GM10266 (cell line): ENCODE data around the gene SPNS3.

Experiments used
- DNase-seq: peaks from one replicate; pipeline ENCODE4 v3.0.0; 2012; ENCODE audit errors: extremely low spot score
- TF ChIP-seq, protein P1 (sequence below): IDR thresholded peaks from 2 replicates; pipeline ENCODE4 v1.5.1; 2012; ENCODE audit warnings: mild to moderate bottlenecking, low read depth; ENCODE audit not compliant: control insufficient read depth, insufficient read depth; ENCODE audit errors: missing control alignments

The SPNS3 gene

DNA sequence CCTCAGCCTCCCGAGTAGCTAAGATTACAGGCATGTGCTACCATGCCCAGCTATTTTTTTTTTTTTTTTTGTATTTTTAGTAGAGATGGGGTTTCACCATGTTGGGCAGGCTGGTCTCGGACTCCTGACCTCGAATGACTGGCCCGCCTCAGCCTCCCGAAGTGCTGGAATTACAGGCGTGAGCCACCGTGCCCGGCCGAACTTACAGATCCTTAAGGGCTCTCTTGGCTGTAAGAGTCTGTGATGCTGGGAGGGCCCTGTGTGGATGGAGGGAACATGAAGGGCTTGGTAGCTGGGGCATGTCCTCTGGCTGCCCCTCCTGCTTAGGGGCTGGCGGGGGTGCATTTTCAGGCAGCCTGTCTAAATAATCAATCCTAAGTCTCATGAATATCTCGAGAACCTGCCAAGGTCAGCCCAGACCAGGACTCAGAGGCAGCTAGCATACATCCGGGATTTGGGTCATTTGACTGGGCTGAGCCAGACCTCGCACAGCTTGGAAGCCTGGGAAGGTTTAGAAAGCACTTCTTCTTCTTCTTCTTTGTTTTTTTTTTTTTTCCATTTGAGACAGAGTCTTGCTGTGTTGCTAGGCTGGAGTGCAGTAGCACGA lies 17.1 kb downstream of the SPNS3 start:
- TF ChIP-seq, protein P1, sequence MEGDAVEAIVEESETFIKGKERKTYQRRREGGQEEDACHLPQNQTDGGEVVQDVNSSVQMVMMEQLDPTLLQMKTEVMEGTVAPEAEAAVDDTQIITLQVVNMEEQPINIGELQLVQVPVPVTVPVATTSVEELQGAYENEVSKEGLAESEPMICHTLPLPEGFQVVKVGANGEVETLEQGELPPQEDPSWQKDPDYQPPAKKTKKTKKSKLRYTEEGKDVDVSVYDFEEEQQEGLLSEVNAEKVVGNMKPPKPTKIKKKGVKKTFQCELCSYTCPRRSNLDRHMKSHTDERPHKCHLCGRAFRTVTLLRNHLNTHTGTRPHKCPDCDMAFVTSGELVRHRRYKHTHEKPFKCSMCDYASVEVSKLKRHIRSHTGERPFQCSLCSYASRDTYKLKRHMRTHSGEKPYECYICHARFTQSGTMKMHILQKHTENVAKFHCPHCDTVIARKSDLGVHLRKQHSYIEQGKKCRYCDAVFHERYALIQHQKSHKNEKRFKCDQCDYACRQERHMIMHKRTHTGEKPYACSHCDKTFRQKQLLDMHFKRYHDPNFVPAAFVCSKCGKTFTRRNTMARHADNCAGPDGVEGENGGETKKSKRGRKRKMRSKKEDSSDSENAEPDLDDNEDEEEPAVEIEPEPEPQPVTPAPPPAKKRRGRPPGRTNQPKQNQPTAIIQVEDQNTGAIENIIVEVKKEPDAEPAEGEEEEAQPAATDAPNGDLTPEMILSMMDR: no peak

DNA sequence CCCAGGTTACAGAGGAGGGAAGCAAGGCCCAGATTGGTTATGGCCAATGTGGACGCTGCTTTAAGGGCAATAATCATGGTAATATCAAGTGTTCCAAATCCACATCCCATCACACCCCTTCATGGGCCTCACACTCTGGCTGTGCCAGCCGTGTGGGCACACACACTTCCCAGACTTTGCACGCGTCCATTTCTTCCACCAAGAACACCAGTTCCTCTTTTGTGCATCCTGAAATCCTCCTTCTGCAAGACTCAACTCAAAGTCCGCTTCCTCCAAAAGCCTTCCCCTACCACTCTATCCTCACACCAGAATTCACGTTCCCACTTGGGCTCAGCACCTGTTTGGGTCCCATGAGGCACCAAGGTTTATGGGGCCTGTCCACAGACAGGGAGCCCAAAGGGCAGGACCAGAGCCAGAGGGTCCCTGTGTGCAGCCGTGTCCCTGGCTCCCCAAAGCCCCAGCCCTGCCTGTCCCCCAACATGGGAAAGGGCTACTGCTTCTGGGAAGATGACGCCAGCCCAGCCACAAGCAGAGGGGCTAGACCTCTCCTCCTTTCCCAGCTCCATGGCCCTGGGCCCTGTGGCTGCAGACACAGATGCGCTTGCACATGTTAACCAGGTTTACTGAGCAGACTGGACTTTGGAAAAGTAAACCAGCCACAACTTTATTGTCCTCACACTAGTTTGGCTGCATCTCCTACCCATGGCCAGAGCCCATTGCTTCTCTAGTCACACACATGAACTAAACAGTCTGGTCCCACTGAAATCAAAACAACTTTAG lies 20.3 kb downstream of the SPNS3 start:
- DNase-seq: no peak
- TF ChIP-seq, protein P1: no peak

More for the DNA sequence above, 17.1 kb downstream of the SPNS3 start:
- DNase-seq: no peak

DNA sequence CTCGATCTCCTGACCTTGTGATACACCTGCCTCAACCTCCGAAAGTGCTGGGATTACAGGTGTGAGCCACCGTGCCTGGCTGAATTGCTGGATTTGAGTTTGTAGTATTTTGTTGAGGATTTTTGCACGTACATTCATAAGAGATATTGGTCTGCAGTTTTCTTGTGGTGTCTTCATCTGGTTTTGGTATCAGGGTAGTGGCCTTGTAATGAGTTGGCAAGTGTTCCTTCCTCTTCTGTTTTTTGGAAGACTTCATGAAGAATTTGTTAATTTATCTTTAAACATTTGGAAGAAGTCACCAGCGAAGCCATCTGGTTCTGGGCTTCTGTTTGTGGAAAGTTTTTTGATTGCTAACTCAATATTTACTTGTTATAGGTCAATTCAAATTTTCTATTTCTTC lies 26.9 kb downstream of the SPNS3 start:
- no peak for DNase-seq
- TF ChIP-seq, protein P1: no peak

DNA sequence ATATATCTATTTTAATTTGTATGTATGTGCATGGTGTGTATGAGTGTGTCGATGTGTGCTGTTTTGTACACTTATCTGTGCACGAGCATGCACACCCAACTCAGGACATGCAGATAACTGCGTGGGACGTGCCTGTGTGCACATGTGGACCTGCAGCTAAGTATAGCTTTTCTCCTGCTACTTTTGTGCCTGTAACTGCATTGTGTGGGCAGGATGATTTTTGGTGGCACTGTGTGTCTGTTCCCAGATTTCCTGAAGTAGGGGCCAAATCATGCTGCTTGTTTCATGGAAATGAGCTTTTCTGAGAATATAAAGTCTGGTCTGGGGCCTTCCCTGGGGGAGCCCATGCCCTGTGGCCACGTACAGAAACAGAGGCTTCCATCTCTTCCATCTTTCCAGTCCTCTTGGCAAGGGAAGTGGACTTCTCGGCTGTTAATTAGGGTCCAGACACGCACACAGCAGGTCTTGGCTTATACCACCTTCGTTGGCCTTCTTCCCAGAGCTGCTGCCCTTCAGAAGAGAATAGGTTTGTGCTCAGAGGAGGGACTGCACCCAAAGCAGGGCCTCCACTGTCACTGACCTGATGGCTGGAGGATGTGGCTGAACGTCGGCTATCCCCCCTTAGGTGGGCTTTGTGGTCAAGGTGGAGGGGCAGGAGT lies 30.2 kb downstream of the SPNS3 start:
- DNase-seq: no peak
- TF ChIP-seq, protein P1: no peak

DNA sequence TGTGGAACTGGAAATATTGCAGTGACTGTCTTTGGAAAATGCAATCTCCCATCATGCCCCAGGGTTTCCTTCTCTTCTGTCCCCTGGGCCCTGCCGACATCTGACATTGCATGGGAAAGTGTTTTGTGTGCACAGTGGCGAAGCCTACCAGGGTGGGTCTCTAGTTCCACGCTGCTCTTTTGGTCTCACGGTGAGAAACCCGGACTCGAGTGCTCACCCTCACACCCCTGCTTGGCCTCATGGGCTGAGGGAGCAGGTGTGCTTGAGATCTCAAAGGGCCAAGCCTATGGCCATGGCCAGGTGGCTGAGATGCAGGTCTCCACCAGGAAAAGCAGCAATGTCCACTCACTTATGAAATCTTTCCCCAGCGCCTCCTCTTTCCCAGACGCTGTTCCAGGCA lies 32.0 kb downstream of the SPNS3 start:
- DNase-seq: no peak
- TF ChIP-seq, protein P1: no peak

DNA sequence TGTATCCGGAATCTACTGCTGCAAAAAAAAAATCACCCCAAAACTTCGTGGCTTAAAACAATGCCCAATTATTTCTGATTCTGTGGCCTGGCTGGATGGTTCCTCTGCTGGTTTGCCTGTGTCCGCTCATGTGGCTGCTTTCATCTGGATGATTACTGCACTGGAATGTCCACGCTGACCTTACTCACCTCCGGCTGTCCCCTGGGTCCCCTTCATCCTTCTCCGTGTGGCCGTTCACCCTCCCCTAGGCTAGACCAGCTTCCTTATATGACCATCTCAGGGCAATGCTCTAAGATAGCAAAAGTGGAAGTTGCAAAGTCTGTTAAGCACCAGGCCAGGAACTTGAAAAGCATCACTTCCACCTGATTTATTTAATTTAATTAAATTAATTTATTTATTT lies 33.5 kb downstream of the SPNS3 start:
- TF ChIP-seq, protein P1: no peak
- no peak for DNase-seq

DNA sequence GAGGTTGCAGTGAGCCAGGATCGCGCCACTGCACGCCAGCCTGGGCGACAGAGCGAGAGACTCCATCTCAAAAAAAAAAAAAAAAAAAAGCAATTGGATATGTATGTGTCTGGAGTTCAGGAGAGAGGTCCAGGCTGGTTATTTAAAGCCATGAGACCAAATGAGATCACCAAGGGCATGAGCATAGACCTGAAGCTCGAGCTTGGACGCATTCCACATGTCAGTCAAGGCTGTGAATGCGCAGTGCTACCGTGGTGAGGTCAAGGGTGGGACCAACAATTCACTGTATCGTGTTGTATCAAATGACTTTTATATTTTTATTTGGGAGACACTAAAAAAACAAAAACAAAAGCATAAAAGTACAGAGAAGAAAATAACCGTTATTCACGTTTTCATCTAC lies 35.8 kb downstream of the SPNS3 start:
- TF ChIP-seq, protein P1: no peak
- DNase-seq: no peak
